Measurements from ENCODE around the gene NCKAP5.

Gene NCKAP5

GRCh38 chr2:133192028-133192427 lies 376.2 kb downstream of the NCKAP5 start:
- H3K27me3 ChIP-seq (ENCODE audit: insufficient read depth, insufficient read length), result no peaks in the 10 kb centered on the region
- TF ChIP-seq SUZ12 (IDR thresholded peaks at IDR 0.05; ENCODE audit: extremely low read depth, insufficient read depth, insufficient read length) (no peak), YY1 (IDR thresholded peaks at IDR 0.05; ENCODE audit: insufficient read depth, insufficient read length) (no peak), ZNF274 (IDR thresholded peaks at IDR 0.05; ENCODE audit: low read depth, low read length) (no peak)

GRCh38 chr2:133177196-133177595 lies 391.1 kb downstream of the NCKAP5 start:
- H3K4me3 ChIP-seq (ENCODE audit: insufficient read length, low read depth), result no peak overlapping the region
- TF ChIP-seq YY1 (IDR thresholded peaks at IDR 0.05; ENCODE audit: insufficient read depth, insufficient read length) (no peak), ZNF274 (IDR thresholded peaks at IDR 0.05; ENCODE audit: low read depth, low read length) (no peak), SUZ12 (IDR thresholded peaks at IDR 0.05; ENCODE audit: extremely low read depth, insufficient read depth, insufficient read length) (no peak)
- H3K9me3 ChIP-seq (ENCODE audit: insufficient read depth, low read length), result no peaks in the 10 kb centered on the region
- no peaks in the 10 kb centered on the region for H3K27me3 ChIP-seq (ENCODE audit: insufficient read depth, insufficient read length)
- H3K36me3 ChIP-seq (ENCODE audit: insufficient read depth, insufficient read length, low read length), result no peaks in the 10 kb centered on the region
- no peak overlapping the region for H3K9ac ChIP-seq (ENCODE audit: insufficient read length, low read depth)
- no peak for DNase-seq (ENCODE audit: low read depth, low spot score)
- H3K4me1 ChIP-seq (ENCODE audit: insufficient read depth, insufficient read length), result no peaks in the 10 kb centered on the region

More at GRCh38 chr2:133192028-133192427, 376.2 kb downstream of the NCKAP5 start:
- Histone ChIP-seq H3K36me3 (ENCODE audit: insufficient read depth, insufficient read length, low read length) (no peaks in the 10 kb centered on the region), H3K4me3 (ENCODE audit: insufficient read length, low read depth) (no peak overlapping the region), H3K4me1 (ENCODE audit: insufficient read depth, insufficient read length) (no peaks in the 10 kb centered on the region), H3K9me3 (ENCODE audit: insufficient read depth, low read length) (no peaks in the 10 kb centered on the region), H3K9ac (ENCODE audit: insufficient read length, low read depth) (no peak overlapping the region)
- no peak for DNase-seq (ENCODE audit: low read depth, low spot score)

- DNase-seq (ENCODE audit: low read depth, low spot score), result no peak
- Histone ChIP-seq H3K9me3 (ENCODE audit: insufficient read depth, low read length) (no peaks in the 10 kb centered on the region), H3K4me1 (ENCODE audit: insufficient read depth, insufficient read length) (no peaks in the 10 kb centered on the region), H3K9ac (ENCODE audit: insufficient read length, low read depth) (no peak overlapping the region), H3K27me3 (ENCODE audit: insufficient read depth, insufficient read length) (no peaks in the 10 kb centered on the region), H3K4me3 (ENCODE audit: insufficient read length, low read depth) (no peak overlapping the region), H3K36me3 (ENCODE audit: insufficient read depth, insufficient read length, low read length) (no peaks in the 10 kb centered on the region)
- TF ChIP-seq ZNF274 (IDR thresholded peaks at IDR 0.05; ENCODE audit: low read depth, low read length) (no peak), YY1 (IDR thresholded peaks at IDR 0.05; ENCODE audit: insufficient read depth, insufficient read length) (no peak), SUZ12 (IDR thresholded peaks at IDR 0.05; ENCODE audit: extremely low read depth, insufficient read depth, insufficient read length) (no peak)
Measured at GRCh38 chr2:133175926-133176325, 392.3 kb downstream of the NCKAP5 start.

GRCh38 chr2:133173224-133173623 lies 395.0 kb downstream of the NCKAP5 start:
- H3K4me3 ChIP-seq (ENCODE audit: insufficient read length, low read depth), result no peak overlapping the region
- no peaks in the 10 kb centered on the region for H3K4me1 ChIP-seq (ENCODE audit: insufficient read depth, insufficient read length)
- H3K9me3 ChIP-seq (ENCODE audit: insufficient read depth, low read length), result no peaks in the 10 kb centered on the region
- no peaks in the 10 kb centered on the region for H3K36me3 ChIP-seq (ENCODE audit: insufficient read depth, insufficient read length, low read length)
- H3K9ac ChIP-seq (ENCODE audit: insufficient read length, low read depth), result no peak overlapping the region
- no peak for TF ChIP-seq YY1 (IDR thresholded peaks at IDR 0.05; ENCODE audit: insufficient read depth, insufficient read length)
- no peak for DNase-seq (ENCODE audit: low read depth, low spot score)
- H3K27me3 ChIP-seq (ENCODE audit: insufficient read depth, insufficient read length), result no peaks in the 10 kb centered on the region

GRCh38 chr2:133171393-133172004 lies 396.8 kb downstream of the NCKAP5 start:
- no peak overlapping the region for H3K9ac ChIP-seq (ENCODE audit: insufficient read length, low read depth)
- peak; percentile 67 for DNase-seq (ENCODE audit: low read depth, low spot score)
- TF ChIP-seq YY1 (IDR thresholded peaks at IDR 0.05; ENCODE audit: insufficient read depth, insufficient read length) (no peak), SUZ12 (IDR thresholded peaks at IDR 0.05; ENCODE audit: extremely low read depth, insufficient read depth, insufficient read length) (no peak), ZNF274 (IDR thresholded peaks at IDR 0.05; ENCODE audit: low read depth, low read length) (no peak)

GRCh38 chr2:133169274-133169912 lies 398.9 kb downstream of the NCKAP5 start:
- H3K4me1 ChIP-seq (ENCODE audit: insufficient read depth, insufficient read length), result no peaks in the 10 kb centered on the region
- no peaks in the 10 kb centered on the region for H3K9me3 ChIP-seq (ENCODE audit: insufficient read depth, low read length)
- TF ChIP-seq YY1 (IDR thresholded peaks at IDR 0.05; ENCODE audit: insufficient read depth, insufficient read length) (no peak), ZNF274 (IDR thresholded peaks at IDR 0.05; ENCODE audit: low read depth, low read length) (no peak), SUZ12 (IDR thresholded peaks at IDR 0.05; ENCODE audit: extremely low read depth, insufficient read depth, insufficient read length) (no peak)
- no peaks in the 10 kb centered on the region for H3K27me3 ChIP-seq (ENCODE audit: insufficient read depth, insufficient read length)
- no peak overlapping the region for H3K4me3 ChIP-seq (ENCODE audit: insufficient read length, low read depth)
- no peak for DNase-seq (ENCODE audit: low read depth, low spot score)
- H3K9ac ChIP-seq (ENCODE audit: insufficient read length, low read depth), result no peak overlapping the region
- no peaks in the 10 kb centered on the region for H3K36me3 ChIP-seq (ENCODE audit: insufficient read depth, insufficient read length, low read length)

More at GRCh38 chr2:133171393-133172004, 396.8 kb downstream of the NCKAP5 start:
- H3K4me1 ChIP-seq (ENCODE audit: insufficient read depth, insufficient read length), result no peaks in the 10 kb centered on the region
- H3K9me3 ChIP-seq (ENCODE audit: insufficient read depth, low read length), result no peaks in the 10 kb centered on the region
- no peaks in the 10 kb centered on the region for H3K36me3 ChIP-seq (ENCODE audit: insufficient read depth, insufficient read length, low read length)
- no peak overlapping the region for H3K4me3 ChIP-seq (ENCODE audit: insufficient read length, low read depth)
- H3K27me3 ChIP-seq (ENCODE audit: insufficient read depth, insufficient read length), result no peaks in the 10 kb centered on the region

GRCh38 chr2:133167990-133168389 lies 400.3 kb downstream of the NCKAP5 start:
- Histone ChIP-seq H3K9ac (ENCODE audit: insufficient read length, low read depth) (no peak overlapping the region), H3K36me3 (ENCODE audit: insufficient read depth, insufficient read length, low read length) (no peaks in the 10 kb centered on the region), H3K4me3 (ENCODE audit: insufficient read length, low read depth) (no peak overlapping the region), H3K4me1 (ENCODE audit: insufficient read depth, insufficient read length) (no peaks in the 10 kb centered on the region), H3K9me3 (ENCODE audit: insufficient read depth, low read length) (no peaks in the 10 kb centered on the region), H3K27me3 (ENCODE audit: insufficient read depth, insufficient read length) (no peaks in the 10 kb centered on the region)
- DNase-seq (ENCODE audit: low read depth, low spot score), result no peak
- TF ChIP-seq ZNF274 (IDR thresholded peaks at IDR 0.05; ENCODE audit: low read depth, low read length), result no peak
- TF ChIP-seq SUZ12 (IDR thresholded peaks at IDR 0.05; ENCODE audit: extremely low read depth, insufficient read depth, insufficient read length), result no peak
- no peak for TF ChIP-seq YY1 (IDR thresholded peaks at IDR 0.05; ENCODE audit: insufficient read depth, insufficient read length)

Measured in NT2/D1 (cell line).